ENCODE data around the gene UBR2.

DNA sequence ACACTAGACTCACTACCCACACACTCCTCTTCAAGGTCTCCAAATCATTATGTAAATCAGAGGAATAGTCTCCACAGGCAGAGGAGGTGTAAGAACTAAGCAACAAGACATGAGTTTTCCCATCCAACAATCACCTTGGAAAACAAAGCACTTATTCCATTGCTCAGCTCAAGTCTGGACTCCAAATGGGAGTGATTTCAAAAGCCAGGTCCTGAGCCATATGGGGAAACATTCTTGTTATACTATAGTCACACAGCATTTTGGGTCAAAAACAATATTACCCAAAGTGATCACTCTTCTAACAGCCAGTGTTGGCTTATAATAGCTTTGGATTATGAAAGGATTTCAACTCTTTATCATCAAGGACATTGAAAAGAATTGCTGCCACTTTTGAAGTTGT, 162.2 kb downstream of the UBR2 start:
- TF ChIP-seq, protein P1, sequence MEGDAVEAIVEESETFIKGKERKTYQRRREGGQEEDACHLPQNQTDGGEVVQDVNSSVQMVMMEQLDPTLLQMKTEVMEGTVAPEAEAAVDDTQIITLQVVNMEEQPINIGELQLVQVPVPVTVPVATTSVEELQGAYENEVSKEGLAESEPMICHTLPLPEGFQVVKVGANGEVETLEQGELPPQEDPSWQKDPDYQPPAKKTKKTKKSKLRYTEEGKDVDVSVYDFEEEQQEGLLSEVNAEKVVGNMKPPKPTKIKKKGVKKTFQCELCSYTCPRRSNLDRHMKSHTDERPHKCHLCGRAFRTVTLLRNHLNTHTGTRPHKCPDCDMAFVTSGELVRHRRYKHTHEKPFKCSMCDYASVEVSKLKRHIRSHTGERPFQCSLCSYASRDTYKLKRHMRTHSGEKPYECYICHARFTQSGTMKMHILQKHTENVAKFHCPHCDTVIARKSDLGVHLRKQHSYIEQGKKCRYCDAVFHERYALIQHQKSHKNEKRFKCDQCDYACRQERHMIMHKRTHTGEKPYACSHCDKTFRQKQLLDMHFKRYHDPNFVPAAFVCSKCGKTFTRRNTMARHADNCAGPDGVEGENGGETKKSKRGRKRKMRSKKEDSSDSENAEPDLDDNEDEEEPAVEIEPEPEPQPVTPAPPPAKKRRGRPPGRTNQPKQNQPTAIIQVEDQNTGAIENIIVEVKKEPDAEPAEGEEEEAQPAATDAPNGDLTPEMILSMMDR (IDR thresholded peaks at IDR 0.05; ENCODE audit: extremely low read depth in 1 of 2, insufficient read depth in 1 of 2, low read depth in 1 of 2, low read length in 2 of 2): no peak
- TF ChIP-seq JUN (IDR thresholded peaks at IDR 0.05; ENCODE audit: borderline replicate concordance, insufficient read depth, insufficient read length, low read depth) (no peak), POLR2A (IDR thresholded peaks at IDR 0.05; ENCODE audit: low read depth, low read length) (no peak), EZH2 (IDR thresholded peaks at IDR 0.05; ENCODE audit: borderline replicate concordance, low read depth, low read length, severe bottlenecking) (no peak), GATA2 (IDR thresholded peaks at IDR 0.05; ENCODE audit: insufficient read depth, insufficient read length, low read depth, low read length) (no peak), POLR2AphosphoS5 (IDR thresholded peaks at IDR 0.05; ENCODE audit: insufficient read depth, low read depth, low read length) (no peak), MYC (IDR thresholded peaks at IDR 0.05; ENCODE audit: low read depth, low read length) (no peak), FOS (IDR thresholded peaks at IDR 0.05; ENCODE audit: borderline replicate concordance, insufficient read depth, low read length) (no peak)
- TF ChIP-seq, protein P2, sequence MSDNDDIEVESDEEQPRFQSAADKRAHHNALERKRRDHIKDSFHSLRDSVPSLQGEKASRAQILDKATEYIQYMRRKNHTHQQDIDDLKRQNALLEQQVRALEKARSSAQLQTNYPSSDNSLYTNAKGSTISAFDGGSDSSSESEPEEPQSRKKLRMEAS (IDR thresholded peaks at IDR 0.05; ENCODE audit: insufficient read depth, insufficient read length): no peak

Measured in endothelial cell of umbilical vein (primary cell).